ENCODE measurements around the gene DUSP19.

DUSP19 gene

DNA sequence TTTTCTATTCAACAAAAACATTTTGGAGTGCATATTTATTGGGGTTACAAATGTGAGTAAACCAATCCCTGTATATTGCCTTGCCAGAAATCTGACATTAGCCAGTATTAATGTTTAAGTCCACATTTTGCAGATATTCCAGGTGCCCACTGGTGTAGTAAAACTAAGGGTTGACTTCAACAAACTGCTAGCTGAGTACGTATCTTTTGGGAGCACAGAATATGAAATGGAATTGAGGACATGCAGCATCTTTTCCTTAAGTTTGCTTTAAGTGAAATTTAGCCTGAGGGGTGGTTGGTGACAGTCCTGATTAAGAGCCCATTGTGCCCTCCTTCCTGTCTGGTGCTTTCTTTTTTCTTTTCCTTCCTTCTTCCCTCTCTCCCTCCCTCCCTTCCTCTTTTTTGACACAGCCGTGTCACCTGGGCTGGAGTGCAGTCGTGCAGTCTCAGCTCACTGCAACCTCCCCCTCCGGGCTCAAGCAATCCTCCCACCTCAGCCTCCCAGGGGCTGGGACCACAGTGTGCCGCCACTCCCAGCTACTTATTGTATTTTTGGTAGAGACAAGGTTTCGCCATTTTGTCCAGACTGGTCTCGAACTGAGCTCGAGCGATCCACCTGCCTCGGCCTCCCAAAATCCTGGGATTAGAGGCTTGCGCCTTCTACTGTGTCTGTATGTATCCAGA lies 47.3 kb downstream of the DUSP19 start:
- no peak for DNase-seq

DNA sequence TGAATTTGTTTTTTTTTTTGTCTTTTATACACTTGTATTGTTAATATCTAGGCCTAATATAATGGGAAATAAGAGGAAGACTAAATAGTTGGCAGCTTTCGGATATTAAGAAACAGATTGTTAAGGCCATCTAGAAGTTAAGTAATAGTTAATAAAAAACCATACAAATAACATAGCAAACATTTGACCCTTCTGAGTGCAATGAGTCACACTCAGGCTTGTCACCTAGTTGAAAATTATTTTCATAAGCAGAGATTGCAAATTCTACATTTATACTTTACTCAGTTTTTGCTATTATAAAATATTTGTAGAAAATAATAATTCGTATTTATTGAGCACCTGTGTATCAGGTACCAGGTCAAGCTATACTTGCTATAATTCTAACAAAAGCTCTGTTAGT lies 48.1 kb downstream of the DUSP19 start:
- DNase-seq = peak; percentile 37

DNA sequence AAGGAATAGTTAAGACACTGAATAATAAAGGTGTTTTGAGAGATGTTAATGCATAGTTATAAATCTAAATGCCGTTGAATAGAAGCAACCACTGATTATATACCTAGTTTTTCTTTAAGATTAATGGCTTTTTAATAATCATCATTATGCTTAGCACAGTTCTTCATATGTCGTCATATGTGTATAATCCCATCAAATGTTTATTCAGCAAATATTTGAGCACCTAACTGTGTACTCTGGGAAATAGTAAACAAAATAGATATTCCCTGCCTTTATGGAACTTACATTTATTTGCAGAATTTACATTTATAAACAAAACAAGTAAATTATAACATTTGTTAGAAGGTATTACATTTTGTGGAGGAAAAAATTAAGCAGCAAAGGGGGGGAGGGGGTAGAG lies 55.5 kb downstream of the DUSP19 start:
- peak; percentile 74 for DNase-seq

DNA sequence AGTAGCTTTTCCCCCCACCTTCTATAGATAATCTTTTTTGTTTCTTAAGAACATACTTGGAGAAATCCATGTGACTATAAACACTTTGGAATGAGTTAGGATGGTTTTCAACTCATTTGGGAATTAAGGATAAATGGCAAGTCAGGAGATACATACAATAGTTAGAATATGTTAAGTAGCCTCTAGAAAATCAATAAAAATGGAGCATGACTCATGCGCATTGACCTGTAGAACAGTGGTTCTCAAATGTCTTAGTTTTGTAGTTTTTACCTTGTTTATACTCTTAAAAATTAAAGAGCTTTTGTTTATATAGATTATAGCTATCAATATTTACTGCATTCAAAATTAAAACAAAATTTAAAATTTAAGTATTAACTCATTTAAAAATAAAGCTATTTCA lies 70.4 kb downstream of the DUSP19 start:
- peak; percentile 23 for DNase-seq

DNA sequence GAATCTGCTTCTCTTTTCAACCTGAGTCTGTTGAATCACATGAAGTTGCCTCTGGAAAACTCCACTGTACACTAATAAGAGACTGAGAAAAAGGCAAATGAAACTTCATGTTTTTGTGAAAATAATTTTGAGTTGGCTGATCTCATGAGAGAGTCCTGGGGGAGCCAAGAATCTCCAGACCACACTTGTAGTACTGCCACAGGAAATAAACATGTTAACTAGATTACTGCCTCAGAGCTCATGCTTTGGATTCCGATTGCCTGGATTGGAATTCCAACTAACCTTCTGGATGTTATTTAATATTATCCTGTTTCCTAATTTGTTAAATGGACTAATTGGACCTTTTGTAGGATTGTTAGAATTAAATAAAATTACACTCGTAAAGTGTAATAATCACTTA lies 70.9 kb downstream of the DUSP19 start:
- DNase-seq = no peak

All from DMS53 (cell line).